Stimulated activated CD4-positive, alpha-beta T cell treated with anti-CD3 and anti-CD28 coated beads, Interleukin-2, amount 100 ng/mL, for 48 hours (primary cell): ENCODE measurements around the gene HDAC11.
"Not testable (repeated sequence)": the region's sequence is repeated elsewhere in the genome, so short reads cannot be mapped to it uniquely, and the experiment has no call there.

Source experiments
- DNase-seq, 2 donors: peaks; one replicate each; pipeline ENCODE4 v3.0.0-alpha.2; 2020

HDAC11 gene, protein sequence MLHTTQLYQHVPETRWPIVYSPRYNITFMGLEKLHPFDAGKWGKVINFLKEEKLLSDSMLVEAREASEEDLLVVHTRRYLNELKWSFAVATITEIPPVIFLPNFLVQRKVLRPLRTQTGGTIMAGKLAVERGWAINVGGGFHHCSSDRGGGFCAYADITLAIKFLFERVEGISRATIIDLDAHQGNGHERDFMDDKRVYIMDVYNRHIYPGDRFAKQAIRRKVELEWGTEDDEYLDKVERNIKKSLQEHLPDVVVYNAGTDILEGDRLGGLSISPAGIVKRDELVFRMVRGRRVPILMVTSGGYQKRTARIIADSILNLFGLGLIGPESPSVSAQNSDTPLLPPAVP

DNA sequence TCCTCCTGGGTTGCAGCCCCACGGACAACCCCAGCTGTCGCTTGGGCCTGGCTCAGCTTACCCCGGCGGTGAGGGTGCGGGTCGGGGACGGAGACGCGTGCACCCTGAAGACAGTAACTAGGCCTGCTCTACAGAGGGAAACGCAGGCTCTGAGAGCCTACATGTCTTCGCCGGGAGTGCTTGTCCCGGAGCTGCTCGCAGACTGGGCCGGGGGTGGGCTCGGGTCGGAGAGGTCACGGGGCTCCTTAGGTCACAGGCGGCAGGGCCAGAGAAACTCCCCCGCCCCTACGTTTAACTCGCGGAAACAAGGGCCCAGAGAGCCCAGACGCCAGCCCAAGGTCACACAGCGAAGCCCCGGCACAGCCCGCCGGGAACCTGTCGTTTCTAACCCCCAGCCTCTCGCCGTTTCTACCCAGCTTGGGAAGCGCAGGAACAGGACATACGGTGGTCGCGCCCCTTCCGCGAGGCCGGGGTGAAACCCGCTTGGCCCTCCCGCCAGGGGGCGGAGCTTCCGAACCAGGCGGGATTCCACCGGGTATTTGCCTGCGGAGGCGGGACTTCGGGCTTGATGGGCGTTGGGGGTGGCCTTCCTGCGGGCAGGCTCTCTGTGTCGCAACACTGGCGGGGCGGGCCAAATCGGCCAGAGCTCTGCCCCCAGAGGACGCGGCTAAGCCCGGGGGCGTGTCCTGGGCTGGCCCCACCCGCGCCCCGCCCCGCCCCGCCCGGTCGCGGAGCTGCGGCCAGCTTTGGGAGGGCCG, at the start of gene HDAC11:
Gene HDAC11, plus strand, starts transcription at position 725 of the 758 bp plus-strand sequence. CDS start 42 bp downstream, outside the sequence.
- DNase-seq, result peak; percentile 95 to 97

DNA sequence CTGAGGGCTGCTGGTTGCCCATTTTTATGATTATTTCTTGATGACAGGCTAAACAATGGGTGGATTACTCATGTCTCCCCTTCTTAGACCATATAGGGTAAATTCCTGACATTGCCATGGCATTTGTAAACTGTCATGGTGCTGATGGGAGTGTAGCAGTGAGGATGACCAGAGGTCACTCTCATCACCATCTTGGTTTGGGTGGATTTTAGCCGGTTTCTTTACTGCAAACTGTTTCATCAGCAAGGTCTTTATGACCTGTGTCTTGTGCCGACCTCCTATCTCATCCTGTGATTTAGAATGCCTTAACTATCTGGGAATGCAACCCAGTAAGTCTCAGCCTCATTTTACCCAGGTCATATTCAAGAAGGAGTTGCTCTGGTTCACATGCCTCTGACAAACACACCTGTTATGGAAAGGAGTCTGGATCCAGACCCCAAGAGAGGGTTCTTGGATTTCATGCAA, 49.7 kb upstream of the HDAC11 start:
- DNase-seq, result not testable (repeated sequence)

DNA sequence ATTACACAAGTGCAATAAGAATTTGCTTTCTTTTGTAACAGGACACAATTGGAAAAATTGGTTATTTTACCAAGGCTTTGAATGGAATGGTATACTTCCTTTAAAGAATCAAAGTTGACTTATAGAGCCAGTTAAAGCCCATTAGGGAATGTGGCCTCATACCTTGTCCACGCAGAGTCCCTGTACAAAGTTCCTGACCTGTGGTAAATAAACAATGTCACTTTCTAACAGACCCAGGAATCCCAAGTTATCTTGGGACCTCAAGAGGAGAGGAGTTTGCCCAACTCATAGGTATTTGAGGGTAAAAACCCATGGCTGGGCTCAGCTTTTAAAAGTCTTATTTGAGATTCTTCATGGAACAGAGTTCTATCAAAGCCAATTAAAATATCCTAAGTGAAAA, 48.0 kb upstream of the HDAC11 start:
- no peak for DNase-seq

DNA sequence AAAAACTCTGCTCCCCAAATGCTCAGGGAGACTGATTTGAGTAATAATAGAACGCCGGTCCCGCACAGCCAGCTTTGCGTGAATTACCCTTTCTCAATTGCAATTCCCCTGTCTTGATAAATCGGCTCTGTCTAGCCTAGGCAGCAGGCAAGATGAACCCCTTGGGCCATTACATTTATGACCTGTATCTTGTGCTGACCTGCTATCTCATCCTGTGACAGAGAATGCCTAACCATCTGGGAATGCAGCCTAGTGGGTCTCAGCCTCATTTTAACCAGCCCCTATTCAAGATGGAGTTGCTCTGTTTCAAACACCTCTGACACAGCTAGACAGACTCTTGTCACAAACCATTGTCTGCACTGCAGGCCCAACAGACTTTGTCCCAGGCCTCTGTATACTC, 46.2 kb upstream of the HDAC11 start:
- no peak for DNase-seq

DNA sequence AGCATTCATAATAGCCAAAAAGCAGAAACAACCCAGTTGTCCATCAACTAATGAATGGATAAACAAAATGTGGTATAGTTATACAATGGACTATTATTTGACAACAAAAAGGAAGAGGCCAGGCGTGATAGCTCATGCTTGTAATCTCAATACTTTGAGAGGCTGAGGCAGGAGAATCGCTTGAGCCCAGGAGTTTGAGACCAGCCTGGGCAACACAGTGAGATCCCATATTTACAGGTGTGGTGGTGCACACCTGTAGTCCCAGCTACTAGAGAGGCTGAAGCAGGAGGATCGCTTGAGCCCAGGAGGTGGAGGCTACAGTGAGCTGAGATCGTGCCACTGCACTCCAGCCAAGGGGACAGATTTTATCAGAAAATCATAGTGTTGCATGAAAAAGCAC, 43.9 kb upstream of the HDAC11 start:
- not testable (repeated sequence) for DNase-seq

DNA sequence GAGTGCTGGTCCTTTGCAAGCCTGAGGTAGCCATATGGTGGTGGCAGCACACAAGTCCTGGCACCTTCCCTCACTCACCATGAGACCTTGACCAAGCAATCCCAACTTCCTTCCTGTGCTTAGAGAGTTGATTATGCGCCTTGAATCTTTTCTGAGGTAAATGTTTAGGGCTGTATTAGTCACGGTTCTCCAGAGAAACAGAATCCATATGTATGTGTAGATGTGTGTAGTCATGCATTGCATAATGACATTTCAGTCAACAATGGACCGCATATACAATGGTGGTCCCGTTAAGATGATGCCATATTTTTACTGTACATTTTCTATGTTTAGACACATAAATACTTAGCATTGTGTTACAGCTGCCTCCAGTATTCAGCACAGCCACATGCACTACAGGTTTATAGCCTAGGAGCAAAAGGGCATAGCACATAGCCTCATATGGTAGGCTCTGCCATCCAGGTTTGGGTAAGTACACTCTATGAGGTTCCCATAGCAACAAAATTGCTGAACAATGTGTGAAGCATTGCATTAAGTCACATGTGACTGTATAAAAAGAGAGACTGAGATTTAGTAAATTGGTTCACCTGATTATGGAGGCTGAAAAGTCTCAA, 39.8 kb upstream of the HDAC11 start:
- DNase-seq, result no peak

DNA sequence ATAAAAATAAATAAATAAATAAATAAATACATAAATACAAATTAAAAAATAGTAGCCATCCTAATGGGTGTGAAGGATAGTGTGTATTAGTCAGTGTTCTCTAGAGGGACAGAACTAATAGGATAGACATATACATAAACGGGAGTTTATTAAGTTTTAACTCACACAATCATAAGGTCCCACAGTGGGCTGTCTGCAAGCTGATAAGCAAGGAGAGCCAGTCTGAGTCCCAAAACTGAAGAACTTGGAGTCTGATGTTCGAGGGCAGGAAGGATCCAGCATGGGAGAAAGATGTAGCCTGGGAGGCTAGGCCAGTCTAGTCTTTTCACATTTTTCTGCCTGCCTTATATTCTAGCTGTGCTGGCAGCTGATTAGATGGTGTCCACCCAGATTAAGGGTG, 37.2 kb upstream of the HDAC11 start:
- DNase-seq, result not testable (repeated sequence)

DNA sequence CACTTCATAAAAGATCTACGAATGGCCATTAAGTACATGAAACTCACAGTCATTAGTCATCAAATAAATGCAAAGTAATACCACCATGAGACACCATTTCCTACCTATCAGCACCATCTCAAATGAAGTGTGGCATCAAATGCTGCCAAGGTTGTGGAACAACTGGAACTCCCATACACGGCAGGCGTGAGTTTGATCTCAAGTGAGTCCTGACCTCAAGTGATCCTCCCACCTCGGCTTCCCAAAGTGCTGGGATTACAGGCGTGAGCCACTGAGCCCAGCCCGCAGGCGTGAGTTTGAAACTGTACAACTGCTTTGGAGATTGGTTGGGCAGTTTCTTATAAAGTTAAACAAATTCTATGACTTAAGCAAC, 28.8 kb upstream of the HDAC11 start:
- DNase-seq, result peak; percentile 17 to 19

DNA sequence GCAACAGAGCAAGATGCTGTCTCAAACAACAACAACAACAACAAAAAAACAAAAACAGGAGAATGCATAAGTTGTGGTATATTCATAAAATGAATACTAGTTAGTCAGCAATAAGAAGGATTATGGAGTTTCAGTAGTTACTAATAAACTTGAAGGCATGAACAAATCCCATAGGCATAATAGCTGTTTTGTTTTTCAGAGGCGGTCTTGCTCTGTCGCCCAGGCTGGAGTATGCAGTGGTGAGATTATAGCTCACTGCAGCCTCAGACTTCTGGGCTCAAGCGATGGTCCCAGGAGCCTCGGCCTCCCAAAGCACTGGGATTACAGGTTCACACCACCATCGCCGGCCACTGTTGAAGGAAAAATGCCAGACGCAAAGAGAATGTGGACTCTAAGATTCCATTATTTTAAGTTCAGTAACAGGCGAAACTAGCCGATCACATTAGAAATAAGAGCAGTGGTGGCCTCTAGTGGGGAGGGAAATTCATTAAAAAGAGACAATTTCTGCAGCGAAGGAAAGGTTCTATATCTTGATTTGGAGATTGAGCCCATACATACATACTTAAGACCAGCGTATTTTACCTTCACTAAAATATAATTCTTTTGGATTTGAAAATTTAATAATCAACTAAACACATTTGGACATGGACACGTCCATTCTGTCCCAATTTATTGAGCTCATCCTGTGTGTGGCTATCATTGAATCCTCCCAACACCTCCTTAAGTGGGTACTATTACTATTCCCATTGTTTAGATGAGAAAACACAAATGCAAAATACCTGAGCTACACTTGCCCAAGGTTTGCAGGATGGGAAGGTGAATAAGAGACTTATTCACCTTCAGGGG, 27.4 kb upstream of the HDAC11 start:
- DNase-seq, result peak; percentile 26 to 42

DNA sequence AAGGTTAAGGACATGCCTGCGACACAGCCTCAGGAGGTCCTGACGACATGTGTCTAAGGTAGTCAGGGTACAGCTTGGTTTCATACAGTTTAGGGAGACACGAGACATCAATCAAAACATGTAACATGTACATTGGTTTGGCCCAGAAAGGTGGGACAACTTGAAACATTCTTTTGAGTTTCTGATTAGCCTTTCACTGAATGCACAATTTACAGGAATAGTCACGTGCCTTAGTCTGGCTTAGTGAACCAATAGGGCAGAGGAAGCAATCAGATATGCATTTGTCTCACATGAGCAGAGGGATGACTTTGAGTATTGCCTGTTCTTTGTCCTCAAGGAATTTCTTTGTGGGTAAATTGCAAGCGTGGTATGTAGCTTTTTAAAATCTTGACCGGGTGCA, 24.5 kb upstream of the HDAC11 start:
- DNase-seq, result no peak

DNA sequence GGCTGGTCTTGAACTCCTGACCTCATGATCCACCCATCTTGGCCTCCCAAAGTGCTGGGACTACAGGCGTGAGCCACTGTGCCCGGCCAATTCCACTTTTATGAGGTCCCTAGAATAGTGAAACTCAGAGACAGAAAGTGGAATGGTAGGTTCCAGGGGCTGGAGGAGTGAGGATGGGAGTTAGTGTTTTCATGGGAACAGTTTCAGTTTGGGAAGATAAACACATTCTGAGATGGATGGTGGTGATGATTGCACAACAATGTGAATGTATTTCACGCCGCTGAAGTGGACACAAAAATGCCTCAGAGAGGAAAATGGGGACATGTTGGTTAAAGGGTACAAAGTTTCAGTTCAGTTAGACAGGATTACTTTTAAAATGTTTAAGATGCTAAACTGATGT, 22.5 kb upstream of the HDAC11 start:
- no peak for DNase-seq

DNA sequence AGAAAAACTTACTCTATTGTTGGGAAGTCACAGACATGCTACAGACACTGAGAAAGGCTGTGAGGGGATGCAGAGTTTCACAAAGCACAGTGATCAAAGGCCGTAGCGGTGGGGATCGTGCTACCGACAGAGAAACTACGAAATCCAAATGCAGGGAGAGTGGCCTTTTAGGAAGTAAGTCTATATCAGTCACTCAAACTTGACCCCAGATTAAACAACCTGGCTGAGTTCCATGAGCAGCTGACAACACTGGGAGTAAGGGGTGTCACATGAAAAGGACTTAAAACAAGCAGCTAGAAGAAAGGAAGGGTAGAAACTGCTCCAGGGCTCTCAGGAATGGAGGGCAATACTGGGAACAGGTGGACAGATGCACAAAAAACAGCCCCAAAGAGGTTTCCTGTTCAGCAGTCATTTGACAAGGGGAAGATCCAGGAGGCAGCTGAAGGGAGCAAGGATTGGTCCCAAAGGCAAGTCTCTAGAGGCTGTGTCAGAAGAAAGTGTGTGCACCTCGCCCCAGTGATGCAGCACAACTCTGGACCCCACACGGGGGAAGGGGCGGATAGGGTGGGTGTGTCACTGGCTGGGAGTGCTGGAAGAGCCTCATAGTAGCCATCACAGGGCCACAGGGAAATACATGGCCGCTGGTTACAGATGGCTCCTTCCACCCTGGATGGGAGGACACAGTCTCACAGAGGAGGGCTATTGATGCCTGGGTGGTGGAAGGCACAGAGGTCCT, 20.3 kb upstream of the HDAC11 start:
- DNase-seq, result no peak

DNA sequence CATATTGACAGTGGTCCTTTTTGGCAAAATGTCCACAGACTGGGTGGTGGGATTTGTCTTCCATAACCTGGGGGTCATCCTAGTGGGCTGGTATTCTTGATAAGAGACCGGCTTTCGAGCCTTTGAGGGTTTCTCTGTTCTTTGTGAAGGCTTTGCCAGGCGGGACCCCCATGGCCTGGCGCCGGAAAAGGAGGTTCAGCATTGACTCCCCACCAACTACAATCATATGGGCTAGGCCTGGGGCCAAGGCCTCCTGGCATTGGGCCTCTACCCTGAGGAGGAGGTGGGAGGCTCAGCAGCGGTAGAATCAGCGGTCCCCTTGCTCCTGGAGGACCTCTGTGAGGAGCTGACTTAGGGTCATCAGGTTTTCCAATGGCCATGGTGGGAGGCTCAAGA, 19.8 kb upstream of the HDAC11 start:
- no peak for DNase-seq

DNA sequence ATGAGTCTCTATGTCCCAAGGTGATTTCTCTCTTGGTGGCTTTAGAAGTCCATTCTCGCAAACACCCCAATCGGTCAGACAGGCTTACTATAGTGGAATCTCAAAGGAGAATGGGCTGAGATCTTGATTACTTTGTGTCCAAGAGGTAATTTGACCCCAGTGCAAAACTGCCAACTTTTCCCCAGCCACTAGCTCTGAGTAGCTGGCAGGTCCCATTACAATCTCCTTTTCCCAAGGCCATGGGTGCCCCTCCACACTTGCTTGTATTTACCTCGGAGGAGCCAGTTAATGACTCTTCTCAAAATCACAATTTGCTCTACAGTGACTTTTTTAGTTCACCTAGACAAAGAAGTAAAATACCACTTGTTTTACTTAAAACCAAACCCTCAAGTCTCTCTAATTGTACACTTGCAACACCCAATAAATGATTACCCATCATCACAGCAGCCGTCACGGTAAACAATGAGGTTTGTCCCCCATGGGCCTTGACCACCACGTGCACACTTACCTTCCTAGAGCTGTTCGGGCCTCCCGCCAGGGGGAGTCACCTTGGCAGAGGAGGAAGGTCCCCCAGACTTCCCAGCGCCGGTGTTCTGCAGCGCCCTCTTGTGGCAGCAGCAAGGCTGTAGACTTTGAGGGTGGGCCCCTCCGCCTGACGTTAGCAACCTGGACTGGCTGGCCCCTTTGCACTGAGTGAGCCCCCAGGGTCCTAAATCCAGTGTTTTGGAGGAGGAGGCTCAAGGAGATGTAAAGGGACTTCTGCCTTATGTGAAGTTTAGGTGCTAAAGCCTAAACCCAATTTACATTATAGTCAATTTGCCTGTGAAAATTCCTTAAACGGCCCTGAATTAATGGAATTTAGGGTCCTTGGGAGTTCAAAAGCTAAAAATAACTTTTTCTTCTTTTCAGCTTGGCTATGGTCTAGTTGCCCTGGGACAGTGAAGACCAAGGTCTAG, 18.7 kb upstream of the HDAC11 start:
- DNase-seq, result peak; percentile 71 to 77

DNA sequence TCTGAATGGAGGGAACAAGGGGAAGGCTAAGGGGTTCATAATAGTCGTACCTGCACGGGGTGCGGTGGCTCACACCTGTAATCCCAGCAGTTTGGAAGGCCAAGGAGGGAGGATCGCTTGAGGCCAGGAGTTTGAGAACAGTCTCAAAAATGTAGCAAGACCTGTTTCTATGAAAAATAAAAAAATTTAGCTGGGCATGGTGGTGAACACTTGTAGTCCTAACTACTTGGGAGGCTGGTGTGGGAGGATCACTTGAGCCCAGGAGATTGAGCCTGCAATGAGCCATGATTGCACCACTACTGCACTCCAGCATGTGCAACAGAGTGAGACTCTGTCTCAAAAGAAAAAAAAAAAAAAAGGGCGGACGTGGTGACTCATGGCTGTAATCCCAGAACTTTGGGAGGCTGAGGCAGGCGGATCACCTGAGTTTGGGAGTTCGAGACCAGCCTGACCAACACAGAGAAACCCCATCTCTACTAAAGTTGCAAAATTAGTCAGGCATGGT, 17.9 kb upstream of the HDAC11 start:
- no peak for DNase-seq

DNA sequence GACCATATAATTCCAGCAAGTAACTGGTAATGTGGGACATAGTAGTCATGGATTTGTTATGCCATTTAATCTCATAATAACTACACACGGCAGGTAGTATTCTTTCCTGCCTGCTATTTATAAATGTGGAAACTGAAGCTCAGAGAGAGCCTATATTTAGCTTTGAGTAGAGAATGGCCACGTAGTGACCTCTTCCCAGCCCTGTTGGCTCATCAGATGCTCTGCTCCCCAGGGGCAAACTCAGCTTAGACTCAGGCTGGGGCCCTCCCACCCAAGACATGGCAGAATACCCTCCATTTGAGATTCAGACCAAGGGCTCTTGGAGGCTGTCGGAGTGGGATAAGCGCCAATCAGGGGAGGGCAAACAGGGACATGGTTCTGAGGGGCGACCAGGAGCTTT, 17.3 kb upstream of the HDAC11 start:
- DNase-seq, result no peak

DNA sequence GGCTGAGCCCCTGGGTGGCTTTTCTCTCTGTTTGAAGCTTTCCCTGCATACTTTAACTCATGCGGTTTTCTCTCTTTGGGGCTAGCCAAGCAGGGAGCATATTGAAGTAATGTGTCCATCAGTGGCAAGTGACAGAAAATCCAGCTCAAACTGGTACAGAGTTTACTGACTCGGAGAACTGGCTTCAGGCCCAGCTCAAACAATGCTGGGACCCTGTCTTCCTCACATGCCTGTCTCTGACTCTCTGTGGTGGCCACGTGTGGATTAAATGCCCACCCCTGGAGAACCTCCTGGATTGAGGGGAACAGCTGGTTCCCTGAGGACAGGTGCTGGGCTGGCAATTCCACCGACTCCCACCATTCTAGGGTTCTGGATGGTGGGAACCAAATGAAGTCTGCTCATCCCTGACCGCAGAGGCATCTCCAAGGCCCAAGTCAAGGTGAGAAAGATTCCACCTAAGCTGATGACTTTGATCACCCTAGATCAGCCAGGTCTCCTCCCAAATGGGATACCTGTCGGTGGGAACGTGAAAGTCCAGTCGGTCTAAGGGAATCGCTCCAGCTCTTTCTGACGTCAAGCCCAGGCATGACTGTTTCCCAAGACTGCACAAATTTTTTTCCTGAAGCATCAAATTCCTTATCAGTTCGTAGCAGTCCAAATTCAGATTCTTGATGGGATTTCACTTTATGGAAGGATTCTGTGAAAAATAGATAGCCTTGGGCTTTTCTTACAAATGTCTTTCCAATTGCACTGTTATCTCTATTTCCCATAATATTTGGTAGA, 16.3 kb upstream of the HDAC11 start:
- DNase-seq, result no peak

DNA sequence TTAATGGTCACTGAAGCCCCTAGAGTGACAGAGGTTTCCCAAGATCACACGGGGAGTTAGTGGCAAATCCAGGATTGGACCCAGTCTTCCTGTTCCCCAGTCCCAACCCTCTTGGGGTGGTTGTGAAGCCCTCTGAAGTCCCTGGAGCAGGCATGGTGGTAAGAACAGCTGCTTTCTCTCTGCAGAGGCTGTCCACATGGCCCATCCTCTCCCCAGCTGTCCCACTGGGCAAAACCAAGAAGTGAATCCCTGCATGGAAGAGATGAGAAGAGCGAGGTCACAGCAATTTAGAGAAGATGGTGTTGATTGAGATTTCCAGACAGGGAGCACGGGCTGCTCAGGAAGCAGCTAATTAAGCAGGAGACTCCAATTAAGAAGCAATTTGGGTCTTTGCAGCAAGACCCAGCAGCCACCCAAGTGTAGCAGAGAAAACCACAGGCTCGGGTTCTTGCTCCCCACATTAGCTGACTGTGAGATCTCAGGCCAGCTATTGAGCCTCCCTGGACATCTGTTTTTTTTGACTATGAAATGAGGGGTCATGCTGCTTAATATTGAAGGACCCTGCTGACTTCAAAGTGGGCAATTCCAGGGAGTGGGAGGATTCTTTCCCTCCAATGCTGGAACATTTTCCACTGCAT, 14.8 kb upstream of the HDAC11 start:
- DNase-seq, result no peak

DNA sequence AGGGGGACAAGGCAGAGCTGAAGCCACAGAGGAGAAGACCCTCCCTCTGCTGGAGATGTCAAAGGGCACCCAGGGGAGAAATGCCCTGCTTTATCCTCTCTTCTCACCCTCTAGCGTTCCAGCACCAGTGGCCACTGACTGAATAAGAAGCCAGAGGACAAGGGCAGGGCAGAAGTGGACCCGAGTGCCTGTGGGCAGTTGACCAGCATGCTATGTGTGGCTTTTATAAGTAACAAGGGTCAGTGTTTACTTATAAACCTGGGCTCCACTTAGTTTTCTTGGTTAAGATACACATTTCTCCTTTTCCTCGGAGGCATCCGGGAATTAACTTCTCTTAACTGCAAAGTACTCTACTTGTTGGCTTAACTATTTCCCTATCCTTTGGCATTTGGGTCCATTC, 13.3 kb upstream of the HDAC11 start:
- no peak for DNase-seq
